HG02623 (cell line): ENCODE results near the gene MEA1.

Experiments used
- ATAC-seq: cut with Tn5 transposase; IDR thresholded peaks from one replicate; pipeline ENCODE4 v1.9.1; 2021; ENCODE audit warnings: moderate library complexity; ENCODE audit not compliant: unreplicated experiment

The MEA1 gene

DNA sequence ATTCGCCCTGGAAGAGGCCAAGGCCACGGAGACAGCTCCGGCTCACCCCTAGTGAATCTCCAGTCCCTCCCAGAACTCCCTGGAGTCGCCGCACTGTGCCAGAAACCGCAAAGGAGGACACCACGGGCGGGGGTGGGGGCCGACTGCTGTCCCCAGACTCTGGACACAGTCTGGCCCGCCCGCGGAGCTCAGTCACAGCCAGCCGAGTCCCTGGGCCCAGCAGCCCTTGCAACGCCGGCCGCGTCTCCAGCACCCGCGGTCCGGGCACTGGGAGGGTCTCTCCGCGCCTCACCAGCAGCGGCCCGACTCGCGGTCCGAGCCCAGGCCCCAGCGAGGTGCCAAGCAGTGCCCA is 35.3 kb downstream of the MEA1 start:
- no peak for ATAC-seq

DNA sequence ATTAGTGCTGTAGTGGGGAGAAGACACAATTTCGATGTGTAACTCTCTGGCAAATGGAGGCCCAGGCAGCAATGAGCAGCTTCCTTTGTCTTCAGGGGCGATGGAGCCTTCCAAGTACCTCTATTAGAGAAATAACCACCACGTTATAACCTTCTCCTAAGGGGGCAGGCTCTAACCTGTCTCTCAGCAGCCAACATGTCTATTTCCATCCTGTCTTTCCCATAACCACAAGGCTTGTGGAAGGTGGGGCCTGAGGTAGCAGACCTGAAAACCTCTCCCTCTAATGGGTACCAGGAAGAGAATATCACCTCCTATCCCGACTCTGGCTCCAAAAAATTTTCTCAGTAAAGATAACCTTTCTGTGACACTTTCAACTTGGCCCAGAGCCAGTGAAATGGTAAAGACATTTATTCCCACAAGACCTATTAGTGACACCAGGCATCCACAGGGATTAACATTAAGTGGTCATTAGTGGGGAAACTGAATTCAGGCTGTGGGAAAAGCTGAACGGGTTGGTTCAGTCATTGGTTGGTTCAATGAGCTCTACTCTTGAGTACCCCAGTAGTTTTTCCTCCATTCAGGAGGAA is 38.7 kb downstream of the MEA1 start:
- no peak for ATAC-seq

GRCh38 chr6:42973926-42974325 is 39.8 kb downstream of the MEA1 start:
- no peak for ATAC-seq

DNA sequence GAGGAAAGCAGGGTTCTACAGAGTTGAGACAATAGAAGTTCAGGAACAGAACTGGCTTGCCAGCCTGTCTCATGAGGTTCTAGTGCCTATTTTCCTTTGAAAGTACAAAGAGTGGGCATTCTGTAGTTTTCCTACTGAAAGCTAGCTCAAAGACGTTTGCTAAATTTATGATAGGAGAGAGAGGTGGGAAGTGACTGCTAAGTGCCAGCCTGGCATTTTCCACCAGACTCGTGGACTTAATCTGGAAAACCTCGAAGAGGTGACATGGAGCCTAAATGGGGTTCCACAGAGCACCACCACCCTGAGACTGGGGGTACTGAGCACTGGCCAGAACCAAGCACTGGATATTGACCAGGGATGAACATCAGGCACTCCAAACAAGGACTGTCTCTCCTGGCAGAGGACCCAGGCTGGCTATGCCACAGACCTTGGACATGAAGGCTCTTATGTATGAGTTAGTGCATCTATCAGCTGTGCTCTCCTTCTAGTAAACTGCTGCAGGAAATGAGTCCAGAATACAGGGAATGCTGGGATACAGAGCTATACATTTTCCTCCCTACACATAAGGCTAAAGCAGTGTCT is 41.9 kb downstream of the MEA1 start:
- ATAC-seq, result no peak

GRCh38 chr6:42970871-42971612 is 42.7 kb downstream of the MEA1 start:
- no peak for ATAC-seq

- no peak for ATAC-seq
Measured at GRCh38 chr6:42969934-42970333, 43.8 kb downstream of the MEA1 start.

GRCh38 chr6:42969431-42969830 is 44.3 kb downstream of the MEA1 start:
- no peak for ATAC-seq

DNA sequence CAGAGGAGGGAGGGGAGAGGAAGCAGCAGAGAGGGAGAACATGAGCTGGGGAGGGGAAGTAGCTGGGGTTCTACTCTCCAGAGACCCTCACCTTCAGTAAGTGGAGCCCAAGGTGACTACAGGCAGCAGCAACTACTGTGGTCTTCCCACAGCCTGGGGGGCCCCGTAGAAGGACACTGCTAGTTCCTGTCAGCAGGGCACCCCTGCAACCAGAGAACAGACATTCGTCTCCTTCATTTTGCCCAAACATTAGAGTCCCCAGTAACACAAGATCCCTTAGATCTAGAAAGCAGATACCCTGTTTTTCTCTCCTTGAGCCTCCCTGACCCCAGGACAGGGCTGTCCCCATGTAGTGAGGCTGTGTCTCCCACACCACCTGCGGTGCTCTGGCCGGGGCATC is 45.0 kb downstream of the MEA1 start:
- ATAC-seq, result no peak

- no peak for ATAC-seq
Measured at GRCh38 chr6:42968126-42968701, 45.5 kb downstream of the MEA1 start.

DNA sequence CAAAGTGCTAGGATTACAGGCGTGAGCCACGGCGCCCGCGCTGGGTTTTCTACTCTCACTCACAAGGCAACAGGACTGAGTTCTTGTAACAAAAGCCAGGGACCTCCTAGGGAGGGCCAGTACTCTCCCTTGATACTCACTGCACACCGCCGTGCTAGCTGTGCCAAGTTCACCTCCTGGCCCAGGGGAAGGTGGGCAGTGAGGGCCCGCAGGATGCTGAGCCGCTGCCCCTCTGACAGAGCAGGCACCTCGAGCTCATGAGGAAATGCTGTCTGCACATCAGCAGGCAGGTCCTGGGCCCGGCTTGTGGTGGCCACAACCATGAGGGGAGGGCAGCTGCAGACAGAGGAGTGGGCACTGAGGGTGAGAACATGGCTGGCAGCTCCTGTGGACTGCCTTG is 46.5 kb downstream of the MEA1 start:
- ATAC-seq, result no peak

- no peak for ATAC-seq
Measured at GRCh38 chr6:42966571-42966970, 47.2 kb downstream of the MEA1 start.

GRCh38 chr6:42963855-42964605 is 49.7 kb downstream of the MEA1 start:
- no peak for ATAC-seq

DNA sequence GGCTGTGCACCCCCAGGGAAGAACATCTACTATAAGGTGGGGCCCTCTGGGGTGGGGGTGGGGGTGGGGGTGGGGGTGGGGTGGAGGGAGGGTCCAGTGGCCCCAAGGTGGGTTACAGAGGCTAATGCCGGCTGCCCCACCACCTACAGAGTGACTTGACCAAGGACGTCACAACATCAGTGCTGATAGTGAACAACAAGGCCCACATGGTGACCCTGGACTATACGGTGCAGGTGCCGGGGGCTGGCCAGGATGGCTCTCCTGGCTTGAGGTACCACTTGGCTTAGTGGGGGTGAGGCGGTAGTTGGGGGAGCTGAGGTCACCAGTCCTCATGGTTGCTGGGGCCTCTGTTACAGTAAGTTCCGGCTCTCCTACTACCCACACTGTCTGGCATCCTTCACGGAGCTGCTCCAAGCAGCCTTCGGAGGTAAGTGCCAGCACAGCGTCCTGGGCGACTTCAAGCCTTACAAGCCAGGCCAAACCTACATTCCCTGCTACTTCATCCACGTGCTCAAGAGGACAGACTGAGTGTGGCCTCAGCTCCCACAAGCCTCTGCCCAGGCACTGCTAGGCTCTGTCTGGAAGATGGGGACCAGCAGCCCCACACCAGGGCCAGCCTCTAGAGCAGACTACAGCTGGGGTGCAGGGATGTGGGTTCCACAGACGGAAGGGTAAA is 50.4 kb downstream of the MEA1 start:
- no peak for ATAC-seq

GRCh38 chr6:42962502-42963178 is 51.1 kb downstream of the MEA1 start:
- no peak for ATAC-seq

DNA sequence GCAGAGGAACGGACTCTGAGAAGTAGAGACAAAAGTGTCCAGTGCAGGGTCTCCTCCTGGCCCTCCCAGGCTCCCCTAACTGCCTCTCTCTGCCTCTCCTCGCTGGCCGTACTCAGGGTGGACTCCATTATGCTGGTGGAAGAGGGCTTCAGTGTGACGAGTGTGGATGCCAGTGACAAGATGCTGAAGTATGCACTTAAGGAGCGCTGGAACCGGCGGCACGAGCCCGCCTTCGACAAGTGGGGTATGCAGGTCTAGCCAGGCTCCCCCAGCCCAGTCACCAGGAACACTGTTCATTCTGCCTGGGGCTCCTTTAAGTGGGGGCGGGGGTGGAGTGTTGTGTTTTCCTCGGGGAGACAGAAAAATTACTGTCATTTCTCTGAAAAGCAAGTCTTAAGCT is 51.6 kb downstream of the MEA1 start:
- ATAC-seq, result no peak
